ENCODE measurements around the gene MYH4. TPM values are rescaled to one million over a fixed set of nuclear protein-coding genes. Genes with fewer than 3 reads are reported as not detected.

Gene MYH4
- total and polyA plus RNA-seq, 4 donors, result 0.19 TPM; not detected in 3

DNA sequence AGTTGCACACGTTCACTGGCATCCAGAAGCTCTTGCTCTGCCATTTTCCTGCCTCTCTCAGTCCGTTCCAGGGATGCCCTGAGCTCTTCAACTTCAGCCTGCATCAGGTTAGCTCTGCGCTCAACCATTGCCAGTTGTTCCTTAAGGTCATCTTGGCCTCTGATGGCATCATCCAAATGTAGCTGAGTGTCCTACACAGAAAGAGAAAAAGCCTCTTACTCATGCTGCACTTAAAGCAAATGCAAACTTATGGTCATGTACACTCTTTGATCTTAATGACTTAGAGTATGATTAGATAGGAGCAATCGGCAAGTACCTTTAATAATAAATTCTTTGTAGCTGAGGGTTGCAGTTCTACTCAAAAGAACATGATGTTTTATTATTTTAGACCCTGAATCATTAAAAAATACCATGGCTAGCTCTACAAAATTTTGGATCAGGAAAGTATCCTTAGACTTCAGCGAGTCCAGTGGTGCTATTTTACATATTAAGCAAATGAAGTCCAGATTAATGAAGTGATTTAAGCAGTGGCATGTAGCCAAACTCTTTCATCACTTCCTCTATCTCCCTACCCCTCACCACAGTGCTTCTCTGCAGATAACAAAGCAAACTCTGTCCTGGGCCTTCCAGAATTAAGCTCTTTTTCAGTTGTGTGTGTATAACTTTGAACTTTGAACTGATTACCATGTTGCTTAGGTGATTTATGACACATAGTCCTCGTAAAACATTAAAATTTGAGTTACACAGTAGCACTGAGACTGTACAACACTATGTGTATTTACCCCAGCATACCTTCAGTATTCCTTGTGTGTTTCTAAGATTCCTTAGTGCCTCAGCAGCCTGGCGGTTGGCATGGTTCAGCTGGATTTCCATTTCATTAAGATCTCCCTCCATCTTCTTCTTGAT, 22.1 kb downstream of the MYH4 start:
- Histone ChIP-seq H3K4me1 (ENCODE audit: control insufficient read depth in 4 of 4, insufficient read depth in 4 of 4, low read length in 3 of 4) (no peaks in the 10 kb centered on the region), H3K4me3 (ENCODE audit: low read depth in 1 of 3, low read length in 3 of 3) (no peak overlapping the region), H3K27me3 (ENCODE audit: control insufficient read depth in 4 of 4, insufficient read depth in 4 of 4, low read length in 3 of 4) (no peaks in the 10 kb centered on the region), H3K27ac (ENCODE audit: low read depth in 1 of 2, low read length in 2 of 2) (no peak overlapping the region), H3K36me3 (ENCODE audit: control insufficient read depth in 4 of 4, insufficient read depth in 3 of 4, low read depth in 1 of 4, low read length in 3 of 4) (no peaks in the 10 kb centered on the region), H3K9me3 (ENCODE audit: control insufficient read depth in 4 of 4, low read length in 3 of 4) (no peaks in the 10 kb centered on the region), H3K9ac (ENCODE audit: low read depth in 1 of 2, low read length in 2 of 2) (no peak overlapping the region)
- WGBS, result 70% methylated on average over 7 of the region's 7 CpGs
- DNase-seq (ENCODE audit: low spot score), result no peak
- TF ChIP-seq, protein P1, sequence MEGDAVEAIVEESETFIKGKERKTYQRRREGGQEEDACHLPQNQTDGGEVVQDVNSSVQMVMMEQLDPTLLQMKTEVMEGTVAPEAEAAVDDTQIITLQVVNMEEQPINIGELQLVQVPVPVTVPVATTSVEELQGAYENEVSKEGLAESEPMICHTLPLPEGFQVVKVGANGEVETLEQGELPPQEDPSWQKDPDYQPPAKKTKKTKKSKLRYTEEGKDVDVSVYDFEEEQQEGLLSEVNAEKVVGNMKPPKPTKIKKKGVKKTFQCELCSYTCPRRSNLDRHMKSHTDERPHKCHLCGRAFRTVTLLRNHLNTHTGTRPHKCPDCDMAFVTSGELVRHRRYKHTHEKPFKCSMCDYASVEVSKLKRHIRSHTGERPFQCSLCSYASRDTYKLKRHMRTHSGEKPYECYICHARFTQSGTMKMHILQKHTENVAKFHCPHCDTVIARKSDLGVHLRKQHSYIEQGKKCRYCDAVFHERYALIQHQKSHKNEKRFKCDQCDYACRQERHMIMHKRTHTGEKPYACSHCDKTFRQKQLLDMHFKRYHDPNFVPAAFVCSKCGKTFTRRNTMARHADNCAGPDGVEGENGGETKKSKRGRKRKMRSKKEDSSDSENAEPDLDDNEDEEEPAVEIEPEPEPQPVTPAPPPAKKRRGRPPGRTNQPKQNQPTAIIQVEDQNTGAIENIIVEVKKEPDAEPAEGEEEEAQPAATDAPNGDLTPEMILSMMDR (IDR thresholded peaks at IDR 0.05; ENCODE audit: low read depth, low read length, missing input control), result no peak
- no peak for TF ChIP-seq HNF4G (IDR thresholded peaks at IDR 0.05)
- no peak for TF ChIP-seq YY1 (IDR thresholded peaks at IDR 0.05)
- TF ChIP-seq, protein P2, sequence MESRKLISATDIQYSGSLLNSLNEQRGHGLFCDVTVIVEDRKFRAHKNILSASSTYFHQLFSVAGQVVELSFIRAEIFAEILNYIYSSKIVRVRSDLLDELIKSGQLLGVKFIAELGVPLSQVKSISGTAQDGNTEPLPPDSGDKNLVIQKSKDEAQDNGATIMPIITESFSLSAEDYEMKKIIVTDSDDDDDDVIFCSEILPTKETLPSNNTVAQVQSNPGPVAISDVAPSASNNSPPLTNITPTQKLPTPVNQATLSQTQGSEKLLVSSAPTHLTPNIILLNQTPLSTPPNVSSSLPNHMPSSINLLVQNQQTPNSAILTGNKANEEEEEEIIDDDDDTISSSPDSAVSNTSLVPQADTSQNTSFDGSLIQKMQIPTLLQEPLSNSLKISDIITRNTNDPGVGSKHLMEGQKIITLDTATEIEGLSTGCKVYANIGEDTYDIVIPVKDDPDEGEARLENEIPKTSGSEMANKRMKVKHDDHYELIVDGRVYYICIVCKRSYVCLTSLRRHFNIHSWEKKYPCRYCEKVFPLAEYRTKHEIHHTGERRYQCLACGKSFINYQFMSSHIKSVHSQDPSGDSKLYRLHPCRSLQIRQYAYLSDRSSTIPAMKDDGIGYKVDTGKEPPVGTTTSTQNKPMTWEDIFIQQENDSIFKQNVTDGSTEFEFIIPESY (IDR thresholded peaks at IDR 0.05), result no peak
- no peak for TF ChIP-seq RXRA (IDR thresholded peaks at IDR 0.05)

DNA sequence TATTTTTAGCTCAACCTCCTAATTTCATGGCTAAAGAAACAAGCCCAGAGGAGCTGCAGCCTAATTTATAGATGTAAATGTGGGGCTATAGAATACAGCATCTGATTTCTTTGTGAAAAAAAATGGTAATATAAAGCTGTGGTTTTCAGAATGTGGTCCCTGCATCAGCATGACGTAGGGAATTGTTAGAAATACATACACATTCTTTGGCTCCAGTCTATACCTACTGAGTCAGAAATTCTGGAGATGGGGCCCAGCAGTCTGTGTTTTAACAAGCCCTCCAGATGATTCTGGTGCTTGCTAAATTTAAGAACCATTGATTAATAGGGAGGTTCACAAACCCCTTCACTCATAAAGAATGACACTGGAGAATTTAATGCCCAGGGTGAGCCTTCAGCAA, 29.5 kb downstream of the MYH4 start:
- no peak overlapping the region for H3K9ac ChIP-seq (ENCODE audit: low read depth in 1 of 2, low read length in 2 of 2)
- TF ChIP-seq TAF1 (conservative IDR thresholded peaks at IDR 0.05) (no peak), GABPA (IDR thresholded peaks at IDR 0.05 in 1 of 2, conservative IDR thresholded peaks at IDR 0.05 in 1 of 2) (no peak), SP1 (IDR thresholded peaks at IDR 0.05) (no peak), HNF4G (IDR thresholded peaks at IDR 0.05) (no peak), YY1 (IDR thresholded peaks at IDR 0.05) (no peak), NR2F2 (IDR thresholded peaks at IDR 0.05) (no peak), HNF4A (conservative IDR thresholded peaks at IDR 0.05) (no peak), RAD21 (IDR thresholded peaks at IDR 0.05) (no peak), FOXA2 (IDR thresholded peaks at IDR 0.05) (no peak), RXRA (IDR thresholded peaks at IDR 0.05) (no peak), JUND (IDR thresholded peaks at IDR 0.05) (no peak), EGR1 (IDR thresholded peaks at IDR 0.05; ENCODE audit: low read depth in 2 of 2) (no peak), FOXA1 (IDR thresholded peaks at IDR 0.05) (no peak)
- TF ChIP-seq, protein P3, sequence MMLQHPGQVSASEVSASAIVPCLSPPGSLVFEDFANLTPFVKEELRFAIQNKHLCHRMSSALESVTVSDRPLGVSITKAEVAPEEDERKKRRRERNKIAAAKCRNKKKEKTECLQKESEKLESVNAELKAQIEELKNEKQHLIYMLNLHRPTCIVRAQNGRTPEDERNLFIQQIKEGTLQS (IDR thresholded peaks at IDR 0.05), result no peak
- TF ChIP-seq, protein P1 (IDR thresholded peaks at IDR 0.05; ENCODE audit: low read depth, low read length, missing input control), result no peak
- TF ChIP-seq, protein P4, sequence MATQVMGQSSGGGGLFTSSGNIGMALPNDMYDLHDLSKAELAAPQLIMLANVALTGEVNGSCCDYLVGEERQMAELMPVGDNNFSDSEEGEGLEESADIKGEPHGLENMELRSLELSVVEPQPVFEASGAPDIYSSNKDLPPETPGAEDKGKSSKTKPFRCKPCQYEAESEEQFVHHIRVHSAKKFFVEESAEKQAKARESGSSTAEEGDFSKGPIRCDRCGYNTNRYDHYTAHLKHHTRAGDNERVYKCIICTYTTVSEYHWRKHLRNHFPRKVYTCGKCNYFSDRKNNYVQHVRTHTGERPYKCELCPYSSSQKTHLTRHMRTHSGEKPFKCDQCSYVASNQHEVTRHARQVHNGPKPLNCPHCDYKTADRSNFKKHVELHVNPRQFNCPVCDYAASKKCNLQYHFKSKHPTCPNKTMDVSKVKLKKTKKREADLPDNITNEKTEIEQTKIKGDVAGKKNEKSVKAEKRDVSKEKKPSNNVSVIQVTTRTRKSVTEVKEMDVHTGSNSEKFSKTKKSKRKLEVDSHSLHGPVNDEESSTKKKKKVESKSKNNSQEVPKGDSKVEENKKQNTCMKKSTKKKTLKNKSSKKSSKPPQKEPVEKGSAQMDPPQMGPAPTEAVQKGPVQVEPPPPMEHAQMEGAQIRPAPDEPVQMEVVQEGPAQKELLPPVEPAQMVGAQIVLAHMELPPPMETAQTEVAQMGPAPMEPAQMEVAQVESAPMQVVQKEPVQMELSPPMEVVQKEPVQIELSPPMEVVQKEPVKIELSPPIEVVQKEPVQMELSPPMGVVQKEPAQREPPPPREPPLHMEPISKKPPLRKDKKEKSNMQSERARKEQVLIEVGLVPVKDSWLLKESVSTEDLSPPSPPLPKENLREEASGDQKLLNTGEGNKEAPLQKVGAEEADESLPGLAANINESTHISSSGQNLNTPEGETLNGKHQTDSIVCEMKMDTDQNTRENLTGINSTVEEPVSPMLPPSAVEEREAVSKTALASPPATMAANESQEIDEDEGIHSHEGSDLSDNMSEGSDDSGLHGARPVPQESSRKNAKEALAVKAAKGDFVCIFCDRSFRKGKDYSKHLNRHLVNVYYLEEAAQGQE (IDR thresholded peaks at IDR 0.05), result no peak
- TF ChIP-seq, protein P5, sequence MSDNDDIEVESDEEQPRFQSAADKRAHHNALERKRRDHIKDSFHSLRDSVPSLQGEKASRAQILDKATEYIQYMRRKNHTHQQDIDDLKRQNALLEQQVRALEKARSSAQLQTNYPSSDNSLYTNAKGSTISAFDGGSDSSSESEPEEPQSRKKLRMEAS (IDR thresholded peaks at IDR 0.05), result no peak
- TF ChIP-seq, protein P2 (IDR thresholded peaks at IDR 0.05), result no peak

More for the DNA sequence above, 29.5 kb downstream of the MYH4 start:
- 58% methylated on average over 1 of the region's 1 CpG for WGBS
- no peaks in the 10 kb centered on the region for H3K4me1 ChIP-seq (ENCODE audit: control insufficient read depth in 4 of 4, insufficient read depth in 4 of 4, low read length in 3 of 4)
- H3K4me3 ChIP-seq (ENCODE audit: low read depth in 1 of 3, low read length in 3 of 3), result no peak overlapping the region
- no peak for DNase-seq (ENCODE audit: low spot score)
- H3K27ac ChIP-seq (ENCODE audit: low read depth in 1 of 2, low read length in 2 of 2), result no peak overlapping the region
- no peaks in the 10 kb centered on the region for H3K36me3 ChIP-seq (ENCODE audit: control insufficient read depth in 4 of 4, insufficient read depth in 3 of 4, low read depth in 1 of 4, low read length in 3 of 4)
- no peaks in the 10 kb centered on the region for H3K9me3 ChIP-seq (ENCODE audit: control insufficient read depth in 4 of 4, low read length in 3 of 4)
- H3K27me3 ChIP-seq (ENCODE audit: control insufficient read depth in 4 of 4, insufficient read depth in 4 of 4, low read length in 3 of 4), result peaks cover 0 to 2% (median 0%) of the 10 kb centered on the region in 4 donors

Measured in liver (tissue), 9 donors.